Suppressor macrophage (primary cell): ENCODE measurements around the gene CIZ1.

Experiments
- DNase-seq, 4 experiments: peaks; one replicate each; pipeline ENCODE4 v3.0.0-alpha.2; 2020 to 2022

Gene CIZ1

DNA sequence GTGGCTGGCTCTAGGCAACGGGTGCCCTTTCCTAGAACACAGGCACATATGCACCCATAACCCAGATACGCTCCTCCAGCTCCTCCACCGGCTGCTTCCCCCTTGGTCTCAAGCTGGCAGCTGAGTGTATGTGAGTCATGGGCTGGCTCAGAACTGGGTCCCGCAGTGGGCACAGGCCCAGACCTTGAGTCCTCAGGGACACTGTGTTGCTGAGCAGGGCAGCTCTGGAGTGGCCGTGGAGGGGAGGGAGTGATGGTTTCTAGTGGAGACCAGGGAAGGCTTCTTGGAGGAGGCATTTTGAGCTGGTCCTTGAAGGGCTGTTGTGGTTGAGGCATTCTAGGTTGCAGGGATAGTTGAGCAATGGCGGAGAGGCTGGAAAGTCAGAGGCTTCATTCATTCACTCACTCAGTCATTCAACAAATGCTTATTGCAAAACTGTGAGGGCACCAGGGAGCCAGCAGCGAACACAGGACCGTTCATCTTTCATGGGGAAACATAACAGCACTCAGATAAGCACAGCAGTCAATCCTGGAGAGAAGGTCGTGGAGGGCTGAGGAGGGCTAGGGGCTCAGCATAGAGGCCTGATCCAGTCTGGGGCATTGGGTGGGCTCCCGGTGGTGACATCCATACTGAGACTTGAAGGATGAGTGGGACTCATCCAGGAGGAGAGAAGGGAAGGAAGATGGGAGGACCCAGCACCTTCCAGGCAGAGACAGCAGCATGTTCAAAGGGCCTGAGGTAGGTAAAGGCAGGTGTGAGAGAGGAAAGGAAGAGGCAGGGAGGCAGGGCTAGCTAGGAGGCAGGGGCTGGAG, 29.0 kb downstream of the CIZ1 start:
- peak in 3 of 4 experiments; percentile 19 to 36 (median 30) for DNase-seq

DNA sequence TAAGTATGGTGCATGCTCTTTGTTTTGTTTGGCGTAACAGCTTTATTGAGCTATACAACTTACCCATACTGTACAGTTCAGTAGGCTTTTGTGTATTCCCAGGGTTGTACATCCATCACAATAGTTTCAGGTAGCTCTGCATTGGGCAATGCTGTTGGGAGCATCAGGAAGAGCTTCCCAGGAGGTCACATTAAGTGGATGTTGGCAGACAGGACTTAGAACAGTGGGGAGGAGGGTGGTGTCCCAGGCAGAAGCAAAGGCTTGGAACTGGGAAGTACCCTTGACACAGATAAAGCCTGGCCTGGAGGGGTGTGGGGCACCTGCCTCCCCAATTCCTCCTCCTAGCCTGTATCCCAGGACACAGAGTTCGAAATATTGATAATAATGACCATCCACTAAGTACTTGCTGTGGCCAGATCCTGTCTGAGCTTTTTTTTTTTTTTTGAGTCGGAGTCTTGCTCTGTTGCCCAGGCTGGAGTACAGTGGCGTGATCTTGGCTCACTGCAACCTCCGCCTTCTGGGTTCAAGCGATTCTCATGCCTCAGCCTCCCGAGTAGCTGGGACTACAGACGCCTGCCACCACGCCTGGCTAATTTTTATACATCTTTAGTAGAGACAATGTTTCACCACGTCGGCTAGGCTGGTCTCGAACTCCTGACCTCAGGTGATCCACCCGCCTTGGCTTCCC, 30.0 kb downstream of the CIZ1 start:
- peak in 3 of 4 experiments; percentile 20 to 27 (median 23) for DNase-seq

DNA sequence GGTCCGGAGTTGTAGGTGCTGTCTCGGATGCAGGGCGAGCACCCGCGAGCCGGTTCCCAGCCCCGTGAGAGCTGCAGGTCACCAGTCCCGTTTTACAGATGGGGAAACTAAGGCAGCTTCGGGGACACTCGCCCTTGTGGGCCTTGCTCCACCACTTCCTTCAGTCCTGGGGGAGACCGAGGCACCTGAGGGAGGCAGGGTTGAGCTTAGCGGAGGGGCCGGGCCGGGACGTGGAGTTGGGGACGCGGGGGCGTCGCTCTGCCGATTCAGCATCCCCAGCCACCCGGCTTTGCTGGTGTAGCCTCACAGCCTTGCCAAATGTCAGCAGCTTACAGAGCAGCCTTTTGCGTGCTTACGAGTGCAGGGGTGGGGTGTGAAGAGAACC, 30.8 kb downstream of the CIZ1 start:
- peak; percentile 58 to 80 (median 74) for DNase-seq

GRCh38 chr9:128159784-128160602, 31.4 kb downstream of the CIZ1 start, which contains the start of gene BBLN:
Gene BBLN, plus strand, starts transcription at chr9:128160265. Its CDS starts 143 bp downstream, at chr9:128160408.
- DNase-seq = peak; percentile 87 to 97 (median 92)

DNA sequence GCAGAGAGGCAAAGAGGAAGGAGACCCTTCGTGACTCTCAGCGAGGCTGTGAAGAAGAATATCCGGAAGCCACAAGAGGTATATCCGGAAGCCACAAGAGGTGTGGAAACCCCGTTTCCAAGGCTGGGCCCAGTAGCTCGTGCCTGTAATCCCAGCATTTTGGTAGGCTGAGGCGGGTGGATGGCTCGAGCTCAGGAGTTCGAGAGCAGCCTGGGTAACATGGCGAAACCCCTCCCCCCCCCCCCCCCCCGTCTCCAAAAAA, 31.9 kb downstream of the CIZ1 start:
- peak; percentile 36 to 59 (median 49) for DNase-seq

- no peak for DNase-seq
Observed at GRCh38 chr9:128155736-128156500, 35.5 kb downstream of the CIZ1 start.

- DNase-seq = no peak
Observed at GRCh38 chr9:128153947-128154695, 37.3 kb downstream of the CIZ1 start.

DNA sequence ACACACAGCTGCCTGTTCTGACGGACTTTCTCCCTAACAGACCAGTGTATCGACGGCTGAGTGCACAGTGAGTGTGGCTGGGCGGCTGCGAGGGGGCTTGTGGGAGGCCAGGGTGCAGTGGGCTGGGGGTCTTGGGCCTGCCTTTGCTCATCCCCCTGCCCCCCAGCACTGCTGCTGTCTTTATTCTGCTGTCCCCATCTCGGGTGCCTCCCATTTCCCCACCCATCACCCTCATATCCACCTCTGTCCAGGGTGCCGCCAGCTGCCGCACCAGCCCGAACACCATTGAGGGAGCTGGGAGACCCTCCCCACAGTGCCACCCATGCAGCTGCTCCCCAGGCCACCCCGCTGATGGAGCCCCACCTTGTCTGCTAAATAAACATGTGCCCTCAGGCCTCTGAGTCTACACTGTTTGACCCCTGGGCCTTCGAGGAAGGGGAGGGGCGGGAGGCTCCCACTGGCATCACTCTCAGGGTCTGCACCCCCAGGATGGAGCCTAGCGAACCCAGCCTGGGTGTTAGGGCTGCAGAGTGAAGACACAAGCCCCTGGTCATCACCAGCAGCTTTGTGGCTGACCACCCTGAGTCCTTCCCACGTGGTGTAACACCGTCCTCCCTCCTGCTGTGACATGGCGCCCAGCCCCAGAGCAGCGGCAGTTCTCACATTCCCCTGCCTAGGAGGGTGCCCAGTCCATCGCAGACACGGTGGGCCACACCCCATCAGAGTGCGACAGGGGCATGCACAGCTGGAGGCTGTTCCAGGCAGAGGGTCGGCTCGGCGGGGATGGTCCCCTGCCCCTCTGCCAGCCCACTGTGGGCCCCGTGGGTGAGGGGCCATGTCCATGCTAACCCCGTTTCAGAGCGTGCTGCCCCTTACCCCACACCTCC, 38.1 kb downstream of the CIZ1 start:
- no peak for DNase-seq

GRCh38 chr9:128152133-128153059, 39.0 kb downstream of the CIZ1 start:
- no peak for DNase-seq

DNA sequence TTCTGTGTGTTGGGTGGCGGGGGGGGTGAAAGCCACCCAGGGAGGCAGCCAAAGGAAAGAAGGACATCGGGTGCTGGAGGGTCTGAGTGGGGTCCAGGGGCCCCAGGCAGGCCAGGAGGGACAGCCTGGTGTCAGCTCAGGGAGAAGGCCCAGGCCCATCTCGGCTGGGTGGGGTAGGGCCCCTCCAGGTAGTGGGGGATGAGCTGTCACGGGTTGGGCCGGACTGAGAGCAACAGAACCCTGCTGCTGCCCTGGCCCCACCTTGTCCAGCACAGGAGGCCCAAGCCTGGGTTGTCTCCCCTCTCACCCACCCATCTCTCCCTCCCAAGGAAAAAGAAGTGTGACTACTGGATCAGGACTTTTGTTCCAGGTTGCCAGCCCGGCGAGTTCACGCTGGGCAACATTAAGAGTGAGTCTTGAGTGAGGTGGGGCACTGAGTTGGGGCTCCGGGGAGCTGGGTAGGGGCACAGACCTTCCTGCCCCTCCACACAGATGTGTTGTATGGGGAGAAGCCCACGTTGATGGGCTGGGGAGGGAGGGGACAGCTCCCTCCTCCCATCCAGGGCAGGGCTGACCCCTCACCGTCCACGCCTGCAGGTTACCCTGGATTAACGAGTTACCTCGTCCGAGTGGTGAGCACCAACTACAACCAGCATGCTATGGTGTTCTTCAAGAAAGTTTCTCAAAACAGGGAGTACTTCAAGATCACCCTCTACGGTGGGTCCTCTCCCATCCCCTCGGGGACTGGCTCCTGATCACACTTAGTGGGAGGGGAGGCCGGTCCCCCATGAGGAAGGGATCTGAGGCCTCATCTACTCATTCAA, 39.9 kb downstream of the CIZ1 start:
- no peak for DNase-seq

- peak in 2 of 4 experiments; percentile 24 to 31 for DNase-seq
Observed at GRCh38 chr9:128150594-128151308, 40.6 kb downstream of the CIZ1 start.

- no peak for DNase-seq
Observed at GRCh38 chr9:128149951-128150593, 41.3 kb downstream of the CIZ1 start.

DNA sequence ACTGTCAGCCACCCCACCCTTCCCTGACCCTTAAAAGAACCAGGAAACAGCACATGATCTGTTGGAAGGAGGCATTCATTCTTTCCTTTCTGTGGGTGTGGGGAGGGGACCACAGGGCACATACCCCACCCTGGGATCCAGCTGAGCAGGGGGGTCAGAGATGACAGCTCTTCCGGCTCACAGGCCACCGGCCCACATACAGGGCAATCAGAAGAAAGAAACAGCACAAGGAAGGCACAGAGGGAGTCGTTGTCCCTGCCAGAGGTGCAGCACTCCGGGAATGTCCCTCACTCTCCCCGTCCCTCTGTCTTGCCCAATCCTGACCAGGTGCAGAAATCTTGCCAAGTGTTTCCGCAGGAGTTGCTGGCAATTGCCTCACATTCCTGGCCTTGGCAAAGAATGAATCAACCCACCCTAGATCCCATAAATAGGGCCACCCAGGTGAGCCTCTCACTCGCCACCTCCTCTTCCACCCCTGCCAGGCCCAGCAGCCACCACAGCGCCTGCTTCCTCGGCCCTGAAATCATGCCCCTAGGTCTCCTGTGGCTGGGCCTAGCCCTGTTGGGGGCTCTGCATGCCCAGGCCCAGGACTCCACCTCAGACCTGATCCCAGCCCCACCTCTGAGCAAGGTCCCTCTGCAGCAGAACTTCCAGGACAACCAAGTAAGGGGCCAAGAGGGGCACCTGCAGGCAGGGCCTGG, 42.2 kb downstream of the CIZ1 start, which contains the start of gene LCN2:
Gene LCN2, plus strand, starts transcription at position 453 of the 701 bp plus-strand sequence. Its CDS starts 73 bp downstream, at position 526.
- no peak for DNase-seq

DNA sequence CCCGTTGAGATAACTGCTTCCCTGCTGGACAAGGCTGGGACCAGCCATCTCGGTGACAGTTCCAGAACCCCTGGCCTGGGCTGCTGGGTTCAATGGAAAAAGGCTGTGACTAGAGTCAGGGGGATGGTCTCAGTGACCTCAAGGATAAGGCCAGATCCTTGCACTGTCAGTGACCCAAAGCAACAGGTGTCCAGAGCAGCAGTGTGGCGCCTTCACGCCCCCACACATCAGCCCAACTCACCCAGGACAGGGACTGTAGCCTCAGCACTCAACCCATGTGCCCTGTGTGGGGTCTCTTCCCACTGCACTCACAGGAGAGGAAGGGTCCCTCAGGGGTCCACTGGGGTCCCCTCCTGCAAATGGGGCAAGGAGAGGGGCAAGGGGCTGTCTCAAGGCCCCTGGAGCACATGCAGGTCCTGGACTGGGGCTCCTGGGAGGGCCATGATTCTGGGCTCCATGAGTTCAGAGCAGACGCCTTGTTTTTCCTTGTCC, 42.8 kb downstream of the CIZ1 start:
- DNase-seq = no peak

GRCh38 chr9:128146591-128147120, 44.7 kb downstream of the CIZ1 start:
- DNase-seq = no peak

DNA sequence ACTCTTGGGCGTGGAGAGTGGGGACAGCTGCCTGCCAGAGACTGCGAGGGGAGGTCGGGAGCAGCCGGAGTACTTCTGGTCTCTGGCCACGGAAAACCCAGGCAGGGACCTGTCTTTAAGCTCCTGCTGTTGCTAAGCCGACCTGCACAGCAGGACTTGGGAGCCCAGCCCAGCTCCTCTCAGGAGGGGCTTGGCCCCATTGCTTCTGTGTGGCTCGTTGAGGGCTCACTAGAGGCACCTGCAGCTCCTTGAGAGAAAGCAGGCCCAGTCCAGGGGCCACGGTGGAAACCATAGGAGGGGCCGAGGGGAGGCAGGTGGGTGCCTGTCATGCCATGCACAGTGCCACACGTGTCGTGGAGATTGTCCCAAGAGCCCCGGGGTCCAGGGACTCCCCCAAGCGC, 45.4 kb downstream of the CIZ1 start:
- no peak for DNase-seq
